Measurements from ENCODE around the gene TBCA.

TBCA gene

DNA sequence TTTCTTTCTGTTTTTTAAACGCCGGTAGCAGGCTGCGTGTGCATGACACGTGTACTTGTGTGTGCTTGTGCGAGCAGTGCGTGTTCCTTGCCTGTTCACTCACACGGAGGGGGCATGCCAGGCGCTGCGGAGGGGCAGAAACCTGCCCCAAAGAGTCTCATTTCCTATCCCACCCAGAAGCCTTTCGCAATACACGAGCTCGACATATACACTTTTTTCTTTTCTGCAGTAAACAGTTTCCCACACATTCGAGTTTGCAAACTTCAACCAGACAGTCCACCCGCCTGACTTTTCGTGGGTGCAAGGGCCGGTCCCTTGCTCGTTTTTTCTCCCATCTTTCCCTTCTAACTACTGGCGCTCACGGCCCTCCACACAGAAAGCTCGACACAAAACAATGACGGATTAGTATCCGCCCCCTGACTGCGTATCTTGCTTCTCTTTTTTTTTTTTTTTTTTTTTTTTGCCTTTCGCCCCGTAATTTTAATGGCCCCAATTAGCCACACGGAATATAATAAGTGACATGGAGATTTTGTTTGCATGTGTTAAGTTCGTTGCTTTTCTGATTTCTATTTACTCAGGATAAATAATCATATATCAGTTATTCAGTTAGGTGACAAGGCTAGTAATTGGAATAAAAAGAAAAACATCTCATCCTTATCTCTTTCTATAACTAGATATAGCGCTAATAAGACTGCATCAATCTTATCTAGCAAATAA lies 132.3 kb downstream of the TBCA start:
- no peak for DNase-seq

DNA sequence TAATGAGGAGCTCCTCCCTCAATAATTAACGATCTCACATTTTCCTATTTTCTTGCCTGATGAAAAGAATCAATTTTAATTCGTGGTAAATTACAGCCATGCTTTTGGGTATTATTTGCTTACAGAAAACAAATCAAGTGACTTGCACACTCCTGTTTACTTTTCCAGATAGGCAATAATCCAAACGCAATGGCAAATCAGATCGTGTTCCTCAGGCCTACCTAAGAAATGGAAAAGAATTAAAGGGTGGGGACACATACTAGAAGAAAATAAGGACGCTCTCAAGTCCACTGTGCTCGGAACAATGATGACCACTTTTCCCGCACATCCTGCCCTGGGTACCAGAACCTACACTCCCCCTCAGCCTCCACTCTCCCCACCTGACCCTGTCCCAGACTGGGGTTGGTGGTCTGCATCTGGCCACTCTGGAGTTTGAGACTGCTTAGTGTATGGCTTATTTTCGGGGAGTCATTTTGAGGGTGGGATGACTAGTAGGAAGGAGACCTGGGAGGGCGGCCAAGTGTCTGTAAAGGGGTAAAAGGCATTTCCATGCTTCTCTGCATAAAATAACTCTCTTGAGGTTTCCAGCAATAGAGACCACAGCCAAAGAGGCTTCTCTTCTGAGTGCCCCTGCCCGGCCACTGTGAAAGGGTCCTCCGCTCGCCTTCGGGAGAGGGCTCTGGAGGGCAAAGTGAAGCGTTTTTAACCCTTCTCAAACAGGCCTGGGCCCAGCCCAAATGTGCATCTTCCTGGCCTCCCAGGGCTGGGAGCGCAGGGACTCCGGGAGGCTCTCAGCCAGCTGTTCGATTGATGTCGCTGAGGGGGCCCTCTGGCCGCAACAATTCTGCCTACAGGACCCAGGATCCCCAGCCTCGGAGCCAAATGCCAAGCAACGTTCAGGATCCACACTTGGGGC lies 133.1 kb downstream of the TBCA start:
- no peak for DNase-seq

DNA sequence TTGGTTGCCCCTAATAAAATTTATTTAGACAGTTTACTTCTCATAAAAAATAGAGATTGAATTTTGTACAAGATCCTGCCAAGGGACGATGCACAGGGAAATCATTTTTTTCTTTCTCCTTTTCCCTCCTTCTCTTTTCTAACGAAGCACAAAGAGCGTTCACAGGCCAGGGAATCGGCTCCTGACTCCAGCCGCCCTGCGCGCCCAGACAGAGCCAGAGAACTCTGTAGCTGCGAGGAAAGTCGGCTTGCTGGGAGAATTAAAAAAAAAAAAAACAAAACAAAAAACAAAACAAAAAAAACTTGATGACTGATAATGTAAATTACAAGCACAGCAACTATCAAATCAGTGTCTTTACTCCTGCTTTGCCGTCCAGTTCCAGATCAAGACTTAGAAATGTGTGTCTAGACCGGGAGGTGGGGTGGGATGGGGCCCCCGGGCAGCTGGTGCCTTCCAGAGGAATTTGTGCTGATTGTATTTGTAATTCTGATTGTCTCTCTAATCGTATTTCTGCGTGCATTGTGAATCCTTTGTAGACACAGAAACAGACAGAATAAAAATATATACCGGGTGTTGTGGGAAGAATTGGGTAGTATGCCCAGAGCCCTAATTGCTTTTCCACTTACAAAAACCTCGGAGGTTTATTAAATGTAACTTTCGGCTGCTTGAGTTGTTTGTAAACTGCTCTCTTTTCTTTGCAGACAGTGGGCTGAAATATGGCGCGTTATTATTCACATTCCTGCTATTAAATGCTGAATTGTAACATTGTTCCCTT lies 134.0 kb downstream of the TBCA start:
- DNase-seq, result no peak

- DNase-seq, result no peak
Measured at GRCh38 chr5:77641397-77641943, 134.7 kb downstream of the TBCA start.
